ENCODE results near the gene VIPR2. TPM values are rescaled to one million over a fixed set of nuclear protein-coding genes. Genes with fewer than 3 reads are reported as not detected.

VIPR2 gene
- total RNA-seq, 1 experiment from 2014 or later = not detected

GRCh38 chr7:159192013-159192412 is 47.3 kb upstream of the VIPR2 start:
- no TSS peak for BruUV-seq (replicated peaks)
- Mint-ChIP-seq H3K27me3 (ENCODE audit: insufficient read depth, unreplicated experiment) (no peaks in the 10 kb centered on the region), H3K36me3 (ENCODE audit: insufficient read depth, unreplicated experiment) (no peaks in the 10 kb centered on the region), H3K9me3 (ENCODE audit: unreplicated experiment) (no peaks in the 10 kb centered on the region), H3K27ac (ENCODE audit: low read depth, unreplicated experiment) (no peak overlapping the region), H3K4me3 (ENCODE audit: unreplicated experiment) (no peak overlapping the region), H3K4me1 (ENCODE audit: insufficient read depth, unreplicated experiment) (peaks cover 12% of the 10 kb centered on the region)
- TF ChIP-seq CTCF (IDR thresholded peaks at IDR 0.05; ENCODE audit: unreplicated experiment) = no peak
- no peak for DNase-seq (ENCODE audit: unreplicated experiment)
- intact Hi-C loops (cut with micrococcal nuclease) = no loop called here
- POLR2A ChIA-PET = interaction anchor here (1.1 kb wide), 1 partner anchor 16 kb away, joined by 4 read pairs; no protein-coding TSS in a partner anchor
- CTCF ChIA-PET = interaction anchor here (0.6 kb wide), 1 partner anchor 39 kb away, joined by 3 read pairs; no protein-coding TSS in a partner anchor

- Mint-ChIP-seq H3K4me1 (ENCODE audit: insufficient read depth, unreplicated experiment) (peaks cover 11% of the 10 kb centered on the region), H3K9me3 (ENCODE audit: unreplicated experiment) (no peaks in the 10 kb centered on the region), H3K36me3 (ENCODE audit: insufficient read depth, unreplicated experiment) (no peaks in the 10 kb centered on the region), H3K27ac (ENCODE audit: low read depth, unreplicated experiment) (no peak overlapping the region), H3K27me3 (ENCODE audit: insufficient read depth, unreplicated experiment) (peaks cover 8% of the 10 kb centered on the region), H3K4me3 (ENCODE audit: unreplicated experiment) (no peak overlapping the region)
- CTCF ChIA-PET = no interaction called here
- intact Hi-C loops (cut with micrococcal nuclease) = no loop called here
- no peak for TF ChIP-seq CTCF (IDR thresholded peaks at IDR 0.05; ENCODE audit: unreplicated experiment)
- POLR2A ChIA-PET = no interaction called here
- no TSS peak for BruUV-seq (replicated peaks)
- no peak for DNase-seq (ENCODE audit: unreplicated experiment)
Measured at GRCh38 chr7:159191236-159191635, 46.6 kb upstream of the VIPR2 start.

DNA sequence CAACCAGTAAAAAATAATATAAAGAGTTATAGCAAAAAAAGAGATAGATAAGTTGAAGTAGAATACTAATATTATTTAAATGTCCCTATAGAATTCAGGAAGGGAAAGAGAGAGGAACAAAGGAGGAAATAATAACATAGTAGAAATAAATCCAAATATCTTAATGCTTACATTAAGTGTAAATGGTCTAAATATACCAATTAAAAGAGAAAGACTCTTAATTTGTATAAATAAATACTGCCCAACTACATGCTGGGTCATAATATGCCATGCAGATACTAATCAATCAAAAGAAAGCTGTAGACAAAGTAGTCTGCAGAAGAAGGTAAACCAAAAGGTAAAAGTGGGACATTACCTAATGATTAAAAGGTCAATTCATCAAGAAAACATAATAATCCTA is 43.3 kb upstream of the VIPR2 start:
- H3K4me3 Mint-ChIP-seq (ENCODE audit: unreplicated experiment) = no peak overlapping the region
- CTCF ChIA-PET = interaction anchor here (0.5 kb wide), 1 partner anchor 280 kb away, joined by 3 read pairs; no protein-coding TSS in a partner anchor
- no peak for DNase-seq (ENCODE audit: unreplicated experiment)
- POLR2A ChIA-PET = interaction anchor here (0.8 kb wide), 1 partner anchor 30 kb away, joined by 3 read pairs; no protein-coding TSS in a partner anchor
- intact Hi-C loops (cut with micrococcal nuclease) = no loop called here
- no peak for TF ChIP-seq CTCF (IDR thresholded peaks at IDR 0.05; ENCODE audit: unreplicated experiment)
- no TSS peak for BruUV-seq (replicated peaks)
- no peaks in the 10 kb centered on the region for H3K36me3 Mint-ChIP-seq (ENCODE audit: insufficient read depth, unreplicated experiment)
- peaks cover 27% of the 10 kb centered on the region for H3K27me3 Mint-ChIP-seq (ENCODE audit: insufficient read depth, unreplicated experiment)
- no peak overlapping the region for H3K27ac Mint-ChIP-seq (ENCODE audit: low read depth, unreplicated experiment)
- H3K4me1 Mint-ChIP-seq (ENCODE audit: insufficient read depth, unreplicated experiment) = no peaks in the 10 kb centered on the region
- H3K9me3 Mint-ChIP-seq (ENCODE audit: unreplicated experiment) = no peaks in the 10 kb centered on the region

DNA sequence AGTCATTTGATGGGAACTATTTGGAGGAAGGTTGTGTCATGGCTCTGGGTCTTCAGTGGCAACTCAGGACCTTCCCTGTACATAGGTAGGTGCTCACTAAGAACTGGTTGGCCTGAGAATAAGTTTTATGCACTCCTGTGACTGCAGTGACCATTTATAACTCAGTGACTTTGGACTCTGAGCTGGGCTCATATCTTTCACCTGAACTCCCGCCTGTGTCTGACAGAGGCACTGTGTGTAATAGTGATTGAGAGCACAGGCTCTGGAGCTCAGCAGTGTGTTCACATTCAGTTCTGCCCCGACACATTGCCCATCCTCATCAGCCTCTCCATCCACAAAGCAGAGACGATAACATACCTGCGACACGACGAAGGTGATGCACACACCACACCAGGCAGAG is 34.6 kb upstream of the VIPR2 start:
- intact Hi-C loops (cut with micrococcal nuclease) = no loop called here
- CTCF ChIA-PET = no interaction called here
- H3K27ac Mint-ChIP-seq (ENCODE audit: low read depth, unreplicated experiment) = no peak overlapping the region
- DNase-seq (ENCODE audit: unreplicated experiment) = no peak
- POLR2A ChIA-PET = interaction anchor here (1.1 kb wide), 1 partner anchor 18 kb away, joined by 3 read pairs; no protein-coding TSS in a partner anchor
- H3K36me3 Mint-ChIP-seq (ENCODE audit: insufficient read depth, unreplicated experiment) = no peaks in the 10 kb centered on the region
- peaks cover 8% of the 10 kb centered on the region for H3K4me1 Mint-ChIP-seq (ENCODE audit: insufficient read depth, unreplicated experiment)
- peaks cover 5% of the 10 kb centered on the region for H3K9me3 Mint-ChIP-seq (ENCODE audit: unreplicated experiment)
- no TSS peak for BruUV-seq (replicated peaks)
- no peak for TF ChIP-seq CTCF (IDR thresholded peaks at IDR 0.05; ENCODE audit: unreplicated experiment)
- H3K4me3 Mint-ChIP-seq (ENCODE audit: unreplicated experiment) = no peak overlapping the region
- peaks cover 17% of the 10 kb centered on the region for H3K27me3 Mint-ChIP-seq (ENCODE audit: insufficient read depth, unreplicated experiment)
